GM18867 (cell line): Measurements from ENCODE around the gene NTN1.
"Not testable (repeated sequence)": the region's sequence is repeated elsewhere in the genome, so short reads cannot be mapped to it uniquely, and the experiment has no call there.

Source experiments
- ATAC-seq: cut with Tn5 transposase; IDR thresholded peaks from one replicate; pipeline ENCODE4 v1.9.1; 2021; ENCODE audit warnings: mild to moderate bottlenecking, moderate library complexity; ENCODE audit not compliant: unreplicated experiment

The NTN1 gene

DNA sequence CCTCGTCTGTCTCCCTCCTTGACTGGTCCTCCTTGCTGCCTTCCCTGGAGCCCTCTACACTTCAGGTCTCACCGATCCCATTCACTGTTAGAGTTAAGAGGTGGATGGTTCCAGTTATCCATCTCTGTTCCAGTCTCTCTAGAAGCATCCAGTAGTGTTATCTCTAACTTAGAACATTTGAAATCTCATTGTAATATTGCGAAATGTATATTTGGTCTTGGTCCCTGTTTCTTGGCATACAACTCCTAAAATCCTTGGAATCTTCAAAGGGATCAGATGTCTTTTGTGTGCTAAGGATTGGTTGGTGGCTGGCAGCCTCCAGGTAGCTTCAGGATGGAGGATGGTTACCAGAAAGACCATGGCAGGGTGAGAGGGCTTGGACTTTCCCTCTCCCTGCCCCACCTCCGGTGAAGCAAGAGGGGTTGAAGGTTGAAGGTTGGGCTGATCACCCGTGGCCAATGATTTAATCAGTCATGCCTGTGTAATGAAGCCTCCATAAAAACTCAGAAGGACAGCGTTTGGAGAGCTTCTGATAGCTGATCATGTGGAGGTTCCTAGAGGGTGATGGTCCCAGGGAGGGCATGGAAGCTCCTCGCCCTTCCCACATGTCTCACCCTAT, 59.1 kb downstream of the NTN1 start:
- no peak for ATAC-seq

DNA sequence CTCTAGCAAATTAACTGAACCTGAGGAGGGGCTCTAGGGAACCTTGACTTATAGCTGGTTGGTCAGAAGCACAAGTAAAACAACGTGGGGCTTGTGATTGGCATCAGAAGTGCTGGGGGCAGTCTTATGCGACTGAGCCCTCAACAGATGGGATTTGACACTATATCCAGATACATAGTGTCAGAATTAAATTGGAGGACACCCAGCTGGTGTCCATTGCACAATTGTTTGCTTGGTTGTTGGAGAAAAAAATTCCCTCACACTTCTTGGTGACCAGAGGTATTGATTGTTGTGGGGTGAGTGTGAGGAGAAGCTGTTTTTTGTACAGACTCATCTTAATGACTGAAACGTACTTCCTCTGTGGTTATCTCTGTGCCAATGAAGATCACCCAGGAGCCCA, 59.7 kb downstream of the NTN1 start:
- no peak for ATAC-seq

- ATAC-seq = no peak
Observed at GRCh38 chr17:9086577-9086976, 65.3 kb downstream of the NTN1 start.

GRCh38 chr17:9087921-9088320, 66.6 kb downstream of the NTN1 start:
- no peak for ATAC-seq

GRCh38 chr17:9090641-9091096, 69.4 kb downstream of the NTN1 start:
- no peak for ATAC-seq

GRCh38 chr17:9094193-9094592, 72.9 kb downstream of the NTN1 start:
- no peak for ATAC-seq

GRCh38 chr17:9095390-9095789, 74.1 kb downstream of the NTN1 start:
- ATAC-seq = no peak

- no peak for ATAC-seq
Observed at GRCh38 chr17:9098242-9098825, 77.0 kb downstream of the NTN1 start.

DNA sequence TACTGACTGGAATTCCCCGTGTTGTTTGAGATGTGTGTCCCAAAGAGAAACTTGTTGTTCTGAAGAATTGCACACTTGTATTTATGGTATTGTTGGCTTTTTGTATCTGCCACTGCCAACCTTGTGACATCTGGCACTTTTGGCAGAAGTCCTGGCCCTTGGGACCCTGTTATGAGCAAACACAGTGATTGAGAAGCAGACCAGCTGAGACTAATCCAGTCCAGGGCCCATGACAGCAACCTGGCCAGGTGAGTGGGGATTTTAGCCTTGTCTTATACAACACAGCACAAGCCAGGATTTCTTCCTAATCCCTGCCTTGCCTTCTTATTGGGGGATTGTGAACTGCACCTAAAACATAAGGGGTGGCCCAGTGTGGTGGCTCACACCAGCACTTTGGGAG, 80.0 kb downstream of the NTN1 start:
- ATAC-seq = no peak

DNA sequence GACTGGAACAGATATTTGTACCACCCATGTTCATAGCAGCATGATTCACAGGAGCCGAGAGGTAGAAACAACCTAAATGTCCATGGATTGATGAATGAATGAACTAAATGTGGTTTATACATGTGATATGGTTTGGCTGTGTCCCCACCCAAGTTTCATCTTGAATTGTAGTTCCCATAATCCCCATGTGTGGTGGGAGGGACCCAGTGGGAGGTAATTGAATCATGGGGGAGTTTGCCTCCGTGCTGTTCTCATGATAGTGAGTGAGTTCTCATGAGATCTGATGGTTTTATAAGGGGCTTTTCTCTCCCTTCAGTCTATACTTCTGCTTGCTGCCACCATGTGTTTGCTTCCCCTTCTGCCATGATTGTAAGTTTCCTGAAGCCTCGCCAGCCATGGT, 81.9 kb downstream of the NTN1 start:
- ATAC-seq = not testable (repeated sequence)

GRCh38 chr17:9104370-9105041, 83.2 kb downstream of the NTN1 start:
- no peak for ATAC-seq

DNA sequence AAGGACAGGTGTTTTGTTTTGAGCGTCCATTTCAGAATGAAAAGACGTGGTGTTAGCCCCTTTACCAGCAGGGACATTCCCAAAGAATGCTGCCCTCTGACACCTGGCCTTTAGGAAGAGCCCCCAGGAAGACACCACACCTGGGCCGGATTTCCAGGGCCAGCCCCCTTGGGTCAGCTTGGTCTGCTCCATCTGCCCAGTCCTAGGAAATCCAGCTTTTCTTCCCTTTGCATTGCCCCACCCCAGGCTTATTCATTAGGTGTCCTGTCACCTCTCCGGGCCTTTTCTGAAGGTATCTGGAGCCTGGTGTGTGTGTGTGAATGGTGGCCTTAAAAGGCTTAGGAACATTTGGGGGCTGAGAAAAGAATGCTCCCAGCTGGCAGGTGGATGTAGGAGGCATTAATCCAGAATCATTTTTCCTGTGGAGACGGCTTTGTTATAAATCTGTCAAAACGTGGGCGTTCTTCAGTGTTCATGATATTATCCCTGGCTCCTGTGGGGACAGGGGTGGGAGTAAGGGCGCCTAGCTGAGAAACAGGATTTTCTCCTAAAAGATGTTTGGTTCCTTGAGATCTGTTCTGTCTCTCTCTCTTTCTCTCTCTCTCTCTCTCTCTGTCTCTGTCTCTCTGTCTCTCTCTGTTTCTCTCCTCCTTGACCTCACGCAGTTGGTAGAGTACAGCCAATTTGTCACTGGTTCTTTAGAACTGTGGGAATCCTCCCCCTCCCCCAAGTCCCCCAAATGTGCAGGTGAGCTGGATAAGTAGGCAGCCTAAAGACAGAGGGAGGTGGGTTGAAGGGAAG, 84.0 kb downstream of the NTN1 start:
- ATAC-seq = no peak

GRCh38 chr17:9106278-9106677, 85.0 kb downstream of the NTN1 start:
- not testable (repeated sequence) for ATAC-seq

DNA sequence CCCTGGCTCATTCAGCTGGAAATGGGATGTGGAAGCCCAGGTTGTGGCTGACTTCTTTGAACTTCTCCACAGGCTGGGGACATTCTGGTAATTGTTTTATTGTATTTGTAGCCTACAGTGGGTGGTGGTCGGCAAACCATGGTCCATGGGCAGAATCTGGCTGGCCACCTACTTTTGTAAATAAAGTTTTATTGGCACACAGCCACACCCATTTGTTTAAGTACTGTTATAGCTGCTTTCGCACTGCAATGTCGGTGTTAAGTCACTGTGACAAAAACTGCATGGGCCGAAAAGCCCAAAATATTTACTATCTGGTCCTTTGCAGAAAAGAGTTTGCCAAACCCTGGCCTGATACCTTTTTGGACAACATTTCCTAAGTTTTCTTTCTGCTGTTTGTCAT, 86.2 kb downstream of the NTN1 start:
- no peak for ATAC-seq

DNA sequence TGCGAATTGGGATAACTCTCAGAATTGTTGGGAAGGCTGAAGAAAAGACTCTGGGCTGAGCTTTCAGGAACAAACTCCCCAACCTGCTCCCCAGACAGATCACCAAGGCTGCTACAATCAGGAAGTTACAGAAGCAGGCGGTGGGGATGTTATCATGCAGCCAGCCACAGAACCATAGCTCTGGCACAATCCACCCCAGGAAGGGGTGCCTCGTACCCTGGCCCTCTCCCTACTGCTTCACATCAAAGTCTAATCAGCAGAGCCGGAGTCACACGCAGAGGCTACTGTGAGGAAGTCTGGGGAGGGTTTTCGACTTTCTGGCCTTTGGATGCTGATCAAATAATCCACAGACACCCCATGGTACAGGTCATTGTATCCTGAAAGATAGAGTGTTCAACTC, 86.8 kb downstream of the NTN1 start:
- no peak for ATAC-seq

- ATAC-seq = no peak
Observed at GRCh38 chr17:9109933-9110332, 88.6 kb downstream of the NTN1 start.

DNA sequence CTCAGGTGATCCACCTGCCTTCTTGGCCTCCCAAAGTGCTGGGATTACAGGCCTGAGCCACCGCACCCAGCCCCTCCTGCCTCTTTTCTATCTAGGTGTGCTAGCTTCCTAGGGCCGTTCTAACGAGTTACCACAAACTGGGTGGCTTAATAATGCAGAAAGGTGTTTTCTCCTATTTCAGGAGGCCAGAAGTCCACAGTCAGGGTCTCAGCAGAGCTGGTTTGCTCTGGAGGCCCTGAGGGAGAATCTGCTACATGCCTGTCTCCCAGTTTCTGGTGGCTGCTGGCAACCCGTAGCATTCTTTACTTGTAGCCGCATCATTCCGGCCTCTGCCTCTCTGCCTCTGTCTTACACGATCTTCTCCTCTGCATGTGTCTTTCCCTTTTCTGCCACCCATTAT, 89.2 kb downstream of the NTN1 start:
- no peak for ATAC-seq

DNA sequence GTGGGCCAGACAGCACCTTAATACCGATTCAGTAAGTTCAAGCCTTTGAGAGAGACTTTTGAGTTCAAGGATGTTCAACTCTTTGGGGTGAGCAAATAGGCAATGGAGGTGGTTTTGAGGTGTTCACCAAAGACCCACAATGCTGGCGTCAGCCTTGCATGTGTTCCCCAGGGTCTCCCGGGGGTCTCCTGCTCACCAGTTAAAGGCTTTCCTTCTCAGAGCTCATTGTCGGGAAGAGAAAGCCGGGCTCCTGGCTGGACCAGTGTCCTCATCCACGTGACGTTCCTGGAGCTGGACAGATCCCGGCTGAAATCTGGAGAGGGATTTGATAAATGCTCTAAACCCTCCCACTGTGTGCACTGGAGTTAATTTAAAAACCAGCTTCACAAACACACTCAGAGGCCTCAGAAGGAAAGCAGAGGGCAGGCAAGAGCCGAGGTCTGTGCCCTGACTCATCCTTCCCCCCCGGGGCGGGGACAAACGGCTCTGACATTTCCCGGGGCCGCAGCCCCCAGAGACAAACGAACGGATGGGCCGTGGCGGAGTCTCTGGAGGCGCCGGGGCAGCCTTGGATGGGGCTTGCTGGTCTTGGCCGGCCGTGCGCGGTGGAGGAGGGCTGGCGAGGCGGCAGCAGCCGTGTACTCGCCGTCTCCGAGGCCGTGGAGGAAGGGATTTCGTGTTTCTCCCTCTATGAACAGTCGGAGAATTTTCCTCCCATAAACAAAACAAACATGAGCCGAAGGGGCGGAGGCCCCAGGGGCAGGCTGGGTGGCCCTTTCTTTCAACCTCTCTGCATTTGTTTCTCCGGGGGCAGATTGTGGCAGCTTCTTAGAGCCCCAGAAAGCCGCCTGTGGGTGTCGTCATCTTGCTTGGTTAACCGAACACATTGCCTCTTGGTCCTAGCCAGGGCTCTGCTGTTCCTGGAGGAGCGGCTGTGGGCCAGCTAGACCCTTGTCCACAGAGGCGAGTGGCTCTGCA, 94.2 kb downstream of the NTN1 start:
- ATAC-seq = no peak

GRCh38 chr17:9116311-9116835, 95.1 kb downstream of the NTN1 start:
- ATAC-seq = no peak

DNA sequence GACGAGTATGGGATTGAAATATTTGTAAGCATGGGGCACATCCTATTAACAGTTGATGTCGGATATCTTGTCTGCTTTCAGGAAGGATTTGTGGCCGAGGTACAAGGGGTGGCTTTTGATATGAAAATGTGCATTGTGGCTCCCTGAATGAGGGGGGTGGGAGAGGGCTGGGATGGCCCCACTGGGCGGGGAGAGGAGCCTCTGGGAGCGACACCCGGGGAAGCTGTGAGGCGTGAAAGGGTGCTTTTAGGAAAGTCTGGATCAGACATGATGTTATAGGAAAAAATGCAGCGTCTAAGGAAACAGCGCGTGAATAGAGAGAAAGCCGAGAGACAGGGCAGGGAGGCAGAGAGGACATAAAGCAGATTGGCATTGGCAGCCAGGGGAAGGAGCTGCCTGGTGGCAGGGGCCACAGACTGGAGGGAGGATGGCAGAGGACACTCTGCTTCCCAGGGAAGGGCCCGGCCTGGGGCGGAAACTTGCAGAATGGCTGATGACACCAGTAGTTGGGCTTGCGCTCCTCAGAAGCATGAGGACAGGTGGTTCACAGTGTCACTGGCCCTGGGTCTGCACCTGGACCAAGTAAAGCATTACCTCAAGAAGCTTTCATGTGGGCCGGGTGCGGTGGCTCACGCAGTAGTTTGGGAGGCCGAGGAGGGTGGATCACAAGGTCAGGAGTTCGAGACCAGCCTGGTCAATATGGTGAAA, 95.7 kb downstream of the NTN1 start:
- ATAC-seq = no peak
